Fibroblast of peridontal ligament (primary cell): Measurements from ENCODE around the gene FUCA2.
"Not testable (repeated sequence)": the region's sequence is repeated elsewhere in the genome, so short reads cannot be mapped to it uniquely, and the experiment has no call there.

Experiments used
- DNase-seq: peaks from one replicate; pipeline ENCODE4 v3.0.0-alpha.2; 2010; ENCODE audit errors: extremely low read depth

Gene FUCA2

DNA sequence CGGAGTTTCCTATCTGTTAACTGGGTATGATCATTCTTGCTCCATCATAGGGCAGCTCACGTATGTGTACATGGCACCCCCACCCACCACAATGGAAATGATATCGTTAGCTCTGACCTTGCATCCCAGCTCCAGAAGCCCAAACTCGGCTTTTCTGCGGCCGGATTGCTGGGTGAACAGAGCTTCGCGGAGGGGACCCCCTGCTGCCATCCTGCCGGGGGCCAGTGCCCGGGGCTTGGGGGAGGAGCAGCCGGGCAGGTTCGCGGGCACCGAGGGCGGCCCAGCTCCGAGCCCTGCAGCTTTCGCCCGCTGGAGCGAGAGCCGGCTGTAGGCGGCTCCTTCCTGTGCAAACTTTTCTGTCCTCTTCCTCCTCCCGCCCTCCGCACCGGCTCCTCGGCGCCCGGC lies 24.9 kb upstream of the FUCA2 start:
- peak; percentile 21 for DNase-seq

DNA sequence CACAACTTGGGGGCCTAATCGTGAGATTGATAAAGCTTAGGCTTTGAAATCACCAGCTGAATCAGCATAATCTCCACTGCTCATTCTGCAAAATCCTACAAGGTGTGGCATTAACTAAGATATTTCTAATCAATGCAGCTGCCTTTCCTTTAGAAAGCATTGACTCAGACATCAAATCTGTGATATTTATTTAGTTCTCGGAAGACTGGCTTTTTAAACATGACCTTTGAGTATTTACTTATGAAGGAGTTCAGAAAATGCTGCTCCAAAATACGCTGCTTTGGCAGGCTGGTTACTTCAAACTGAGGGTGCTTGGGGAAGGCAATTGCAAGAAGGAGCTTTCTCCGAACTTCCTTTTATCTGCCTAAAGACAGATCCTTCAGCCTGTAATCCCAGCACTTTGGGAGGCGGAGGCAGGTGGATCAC lies 23.7 kb upstream of the FUCA2 start:
- no peak for DNase-seq

DNA sequence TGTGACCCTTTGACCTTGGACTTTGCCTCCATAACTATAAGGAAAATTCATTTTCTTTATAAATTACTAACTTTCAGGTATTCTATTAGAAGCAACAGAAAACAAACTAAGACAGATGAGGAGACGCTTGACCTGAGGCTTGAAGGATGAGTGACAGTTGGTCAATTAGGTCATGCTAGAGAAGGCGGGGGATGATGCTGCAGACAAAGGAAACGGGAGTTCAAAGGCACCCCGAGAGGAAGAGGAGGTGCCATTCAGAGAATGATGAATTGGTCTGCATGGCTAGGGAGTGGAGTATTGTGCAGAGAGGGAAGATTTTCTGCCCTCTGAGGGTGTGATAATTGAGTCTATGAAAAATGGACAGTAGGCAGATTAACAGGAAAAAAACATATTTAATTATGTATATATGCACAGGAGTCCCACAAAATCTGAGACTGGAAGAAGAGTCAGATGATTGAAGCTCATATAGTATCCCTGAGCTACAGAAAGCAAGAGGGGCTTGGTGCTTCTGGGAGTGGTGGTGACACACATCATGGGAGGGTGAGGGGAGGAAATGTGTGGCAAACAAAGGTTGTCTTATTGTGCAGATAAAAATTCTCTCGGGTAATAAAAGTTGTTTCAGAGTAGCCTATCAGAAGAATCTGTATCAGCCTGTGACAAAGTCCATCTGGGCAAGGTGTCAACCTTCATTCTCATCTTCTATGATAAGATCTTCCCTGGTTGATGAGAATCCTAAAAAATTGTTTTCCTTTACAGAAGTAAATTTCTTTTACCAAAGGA lies 20.4 kb upstream of the FUCA2 start:
- DNase-seq, result no peak

DNA sequence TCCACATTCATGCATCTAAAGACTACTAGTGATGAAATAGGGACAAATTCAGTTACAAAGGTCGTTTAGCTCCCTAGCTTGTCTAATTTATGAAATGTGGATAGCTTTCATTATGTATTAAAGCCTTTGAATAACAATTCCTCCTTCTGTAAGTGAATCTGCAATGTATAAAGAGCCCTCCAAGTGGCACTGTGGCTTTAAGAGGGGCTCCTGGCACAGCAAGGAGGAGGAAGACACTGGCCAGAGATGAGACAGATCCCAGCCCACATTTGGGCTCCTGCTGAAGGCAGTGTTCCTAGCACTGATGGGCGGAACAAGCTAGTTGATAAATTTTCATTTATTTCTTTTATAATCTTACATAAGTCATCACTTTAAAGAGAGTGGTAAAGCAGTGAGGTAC lies 17.6 kb upstream of the FUCA2 start:
- DNase-seq, result no peak

DNA sequence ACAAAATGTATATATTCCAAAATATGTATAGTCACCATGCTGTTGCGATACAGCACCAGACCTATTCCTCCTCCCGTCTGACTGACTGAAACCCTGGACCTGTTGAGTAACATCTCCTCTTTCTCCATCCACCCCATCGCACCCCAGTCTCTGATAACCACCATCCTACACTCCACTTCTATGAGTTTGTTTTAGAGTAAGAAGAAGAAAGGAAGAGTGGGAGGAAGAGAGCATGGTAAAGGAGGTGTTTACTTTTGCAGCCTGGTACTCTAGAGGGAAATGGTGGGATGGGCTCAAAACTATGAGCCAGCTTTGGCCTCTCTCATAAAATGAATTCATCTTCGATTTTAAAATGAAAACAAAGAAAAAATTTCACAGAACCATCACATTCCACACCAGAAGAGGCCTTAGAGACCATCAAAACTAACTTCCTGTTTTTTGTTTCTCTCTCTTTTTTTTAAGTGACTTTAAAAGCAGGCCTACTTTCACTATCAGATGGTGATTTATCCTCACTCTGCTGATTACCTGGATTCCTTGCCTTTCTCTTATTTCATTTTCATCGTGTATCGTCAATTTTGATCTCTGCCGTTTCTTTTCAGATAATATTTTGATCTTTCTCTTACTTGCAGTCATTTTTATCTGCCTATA lies 16.8 kb upstream of the FUCA2 start:
- DNase-seq, result no peak

DNA sequence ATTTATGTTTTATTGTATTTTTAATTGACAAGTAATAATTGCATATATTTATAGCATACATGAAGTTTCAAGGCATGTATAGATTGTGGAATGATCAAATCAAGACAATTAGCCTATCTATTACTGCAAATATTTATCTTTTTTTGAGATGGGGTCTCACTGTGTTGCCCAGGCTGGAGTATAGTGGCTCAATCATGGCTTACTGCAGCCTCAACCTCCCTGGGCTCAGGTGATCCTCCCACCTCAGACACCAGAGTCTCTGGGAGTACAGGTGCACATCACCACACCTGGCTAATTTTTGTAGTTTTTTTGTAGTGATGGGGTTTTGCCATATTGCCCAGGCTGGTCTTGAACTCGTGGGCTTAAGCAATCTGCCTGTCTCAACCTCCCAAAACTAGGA lies 16.2 kb upstream of the FUCA2 start:
- no peak for DNase-seq

DNA sequence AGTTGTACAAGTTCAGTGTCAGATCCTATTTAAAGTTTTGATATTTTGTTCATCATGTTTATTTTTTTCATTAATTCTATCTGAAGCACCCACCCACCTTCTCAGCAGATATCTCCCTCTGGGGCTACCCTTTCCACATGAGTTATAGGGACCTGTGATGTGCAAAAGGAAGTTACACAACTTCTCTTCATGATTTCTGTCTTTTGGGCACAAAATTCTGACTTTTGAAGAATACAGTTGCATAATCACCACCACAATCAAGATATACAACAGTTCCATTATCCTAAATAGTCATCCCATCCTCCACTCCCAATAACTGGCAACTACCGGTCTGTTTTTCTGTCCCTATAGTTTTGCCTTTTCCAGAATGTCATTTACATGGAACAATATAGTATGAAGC lies 13.8 kb upstream of the FUCA2 start:
- DNase-seq, result no peak

DNA sequence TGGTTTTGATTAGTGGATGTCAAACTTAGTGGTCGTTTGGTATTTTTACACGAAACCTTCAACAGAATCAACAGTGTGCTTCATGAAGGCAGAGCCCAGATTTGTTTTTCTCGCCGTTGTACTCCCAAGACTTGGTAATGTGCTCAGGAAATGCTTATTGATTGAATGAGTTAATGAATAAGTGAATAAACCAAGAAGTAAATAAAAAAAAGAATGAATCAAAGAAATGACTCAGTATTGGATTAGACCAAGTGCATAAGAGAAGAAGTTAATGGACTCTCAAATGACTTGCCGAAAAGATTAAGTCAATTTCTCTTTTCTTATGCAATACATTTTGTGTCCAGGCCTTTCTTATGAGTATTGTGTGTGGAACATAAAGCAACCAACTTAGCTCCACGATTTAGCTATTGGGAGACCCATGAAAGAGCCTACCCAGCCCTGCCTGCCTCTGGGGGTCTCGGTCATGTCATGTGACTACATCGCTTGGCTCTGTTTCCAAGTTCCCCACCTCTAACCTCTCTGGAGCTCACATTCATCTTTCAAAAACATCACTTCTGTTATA lies 10.6 kb upstream of the FUCA2 start:
- DNase-seq, result no peak

DNA sequence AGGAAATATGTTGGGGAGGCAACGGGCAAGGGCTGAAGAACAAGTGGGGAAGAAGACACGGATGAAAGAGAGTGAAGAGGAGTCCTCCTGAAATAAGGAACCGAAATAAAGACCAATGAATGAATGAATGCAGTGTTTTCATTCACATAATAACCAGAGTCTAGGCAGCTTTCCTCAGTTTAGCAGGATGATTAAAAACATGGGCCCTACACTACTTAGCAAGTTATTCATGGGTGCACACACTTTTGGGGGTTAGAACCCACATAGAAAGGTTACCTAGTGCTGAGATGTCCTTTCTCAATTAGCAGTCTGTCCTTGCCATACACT lies 5.9 kb upstream of the FUCA2 start:
- no peak for DNase-seq

DNA sequence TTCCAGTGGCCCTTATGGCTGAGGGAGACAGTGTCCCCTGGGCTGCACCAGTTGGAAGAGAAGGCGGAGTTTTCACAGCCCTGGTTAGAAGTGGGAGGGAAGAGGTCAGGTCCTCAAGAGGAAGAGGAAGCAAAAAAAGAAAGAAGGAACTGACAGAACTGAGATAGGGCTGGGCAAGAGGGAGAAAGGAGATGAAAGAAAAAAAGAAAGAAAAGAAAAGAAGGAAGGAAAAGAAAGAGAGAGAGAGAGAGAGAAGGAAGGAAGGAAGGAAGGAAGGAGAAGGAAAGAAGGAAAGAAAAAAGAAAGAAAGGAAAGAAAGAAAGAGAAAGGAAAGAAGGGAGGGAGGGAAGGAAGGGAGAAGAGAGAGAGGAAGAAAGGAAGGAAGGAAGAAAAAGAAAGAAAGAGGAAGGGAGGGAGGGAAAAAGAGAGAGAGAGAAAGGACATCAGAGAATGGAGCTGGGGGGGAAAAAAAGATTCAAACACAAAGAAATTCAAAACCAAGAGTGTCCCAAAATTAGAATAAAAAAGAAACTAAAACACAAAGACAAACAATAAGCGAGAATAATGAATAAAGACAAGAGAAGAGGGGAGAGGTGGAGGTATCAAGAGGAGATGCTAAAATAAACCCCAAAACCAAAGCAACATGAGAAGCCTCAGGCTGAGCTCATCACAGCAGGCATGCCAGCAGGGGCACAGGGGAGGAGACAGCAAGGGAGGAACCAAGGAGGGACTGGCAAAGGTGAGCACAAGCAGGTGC lies 5.3 kb upstream of the FUCA2 start:
- no peak for DNase-seq

DNA sequence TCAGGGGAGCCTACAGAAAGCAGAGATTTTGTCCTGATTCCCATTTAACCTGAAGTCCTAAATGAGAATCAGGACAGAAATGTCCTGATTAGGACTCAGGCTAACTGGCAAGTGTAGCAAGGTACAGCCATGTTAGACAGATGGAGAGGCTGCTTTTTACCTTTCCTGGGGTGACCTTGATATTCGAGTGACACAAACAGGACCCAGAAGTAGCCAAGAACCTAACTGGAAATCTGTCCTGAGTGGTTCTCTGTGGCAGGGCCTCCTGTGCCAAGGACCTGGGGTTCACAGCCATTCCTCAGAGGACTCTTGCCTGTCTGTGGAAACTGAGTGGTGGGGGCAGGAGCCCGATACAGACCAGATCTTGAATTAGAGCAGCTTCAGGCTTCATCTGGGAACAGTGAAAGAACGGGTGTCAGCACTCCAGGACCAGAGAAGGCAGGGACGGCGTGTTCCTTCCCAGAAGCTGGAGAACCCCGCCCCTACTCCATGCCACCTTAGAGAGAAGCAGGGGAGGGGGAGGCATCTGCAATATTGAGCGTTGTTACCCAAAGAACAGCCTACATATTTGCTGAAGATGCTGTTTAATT lies 4.3 kb upstream of the FUCA2 start:
- no peak for DNase-seq

DNA sequence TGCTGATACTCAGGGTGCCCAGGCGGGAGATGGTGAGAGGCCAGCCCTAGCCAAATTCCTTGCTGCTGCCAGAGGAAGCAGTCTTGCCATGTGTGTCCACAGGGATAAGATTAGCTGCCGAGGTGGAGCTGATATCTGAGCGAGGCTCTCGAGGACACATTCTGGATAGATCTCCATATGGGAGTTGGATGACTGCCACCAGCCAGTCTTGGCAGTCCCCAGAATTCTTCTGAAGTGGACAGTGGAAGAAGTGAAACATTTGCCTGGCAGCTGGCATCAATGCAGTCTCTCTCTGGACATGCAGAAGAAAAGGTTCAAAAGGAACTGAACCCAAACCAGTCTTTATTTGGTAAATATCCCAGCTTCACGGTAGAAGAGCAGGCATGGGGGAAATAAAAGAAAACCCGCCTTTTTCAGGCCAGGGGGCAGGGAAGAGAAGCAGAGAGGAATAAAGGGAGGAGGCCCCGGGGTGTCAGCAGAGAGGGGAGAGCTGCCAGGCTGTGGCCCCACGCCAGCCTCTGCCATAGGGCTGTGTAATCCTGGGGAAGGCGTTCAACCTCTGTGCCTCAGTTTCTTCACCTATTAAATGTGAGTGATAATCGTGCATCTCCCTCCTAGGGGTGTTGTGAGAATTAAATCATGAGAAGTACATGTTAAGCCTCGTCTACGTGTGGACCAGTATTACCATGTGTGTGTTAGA lies 3.7 kb upstream of the FUCA2 start:
- peak; percentile 44 for DNase-seq

DNA sequence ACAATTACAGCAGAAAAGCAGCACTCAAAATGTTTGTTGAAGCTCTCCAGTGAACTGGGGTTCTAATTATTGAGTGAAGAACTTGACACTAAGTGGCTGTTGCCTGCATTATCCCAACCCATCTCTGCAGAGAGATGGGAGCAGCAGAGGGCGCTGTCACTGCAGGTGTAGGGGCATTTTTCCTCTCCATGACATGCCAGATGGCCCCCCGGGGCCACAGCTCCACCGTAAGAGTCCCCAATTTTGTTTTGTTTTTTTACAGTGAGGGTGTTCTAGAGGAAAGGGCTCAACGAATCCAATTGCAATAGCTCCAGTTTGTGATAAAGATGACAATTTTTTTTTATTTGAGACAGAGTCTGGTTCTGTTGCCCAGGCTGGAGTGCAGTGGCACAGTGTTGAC lies 1.9 kb upstream of the FUCA2 start:
- DNase-seq, result no peak

DNA sequence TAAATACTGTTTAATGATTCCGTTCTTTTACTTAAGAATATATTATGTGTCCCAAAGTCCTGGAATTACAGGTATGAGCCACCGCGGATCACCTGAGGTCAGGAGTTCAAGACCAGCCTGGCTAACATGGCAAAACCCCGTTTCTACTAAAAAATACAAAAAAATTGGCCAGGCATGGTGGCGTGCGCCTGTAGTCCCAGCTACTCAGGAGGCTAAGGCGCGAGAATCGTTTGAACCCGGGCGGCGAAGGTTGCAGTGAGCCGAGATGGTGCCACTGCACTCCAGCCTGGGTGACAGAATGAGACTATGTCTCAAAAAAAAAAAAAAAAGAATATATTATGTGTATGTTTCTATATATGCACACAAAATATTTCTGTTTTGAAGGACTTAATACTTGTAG lies 1.2 kb downstream of the FUCA2 start:
- DNase-seq, result not testable (repeated sequence)

DNA sequence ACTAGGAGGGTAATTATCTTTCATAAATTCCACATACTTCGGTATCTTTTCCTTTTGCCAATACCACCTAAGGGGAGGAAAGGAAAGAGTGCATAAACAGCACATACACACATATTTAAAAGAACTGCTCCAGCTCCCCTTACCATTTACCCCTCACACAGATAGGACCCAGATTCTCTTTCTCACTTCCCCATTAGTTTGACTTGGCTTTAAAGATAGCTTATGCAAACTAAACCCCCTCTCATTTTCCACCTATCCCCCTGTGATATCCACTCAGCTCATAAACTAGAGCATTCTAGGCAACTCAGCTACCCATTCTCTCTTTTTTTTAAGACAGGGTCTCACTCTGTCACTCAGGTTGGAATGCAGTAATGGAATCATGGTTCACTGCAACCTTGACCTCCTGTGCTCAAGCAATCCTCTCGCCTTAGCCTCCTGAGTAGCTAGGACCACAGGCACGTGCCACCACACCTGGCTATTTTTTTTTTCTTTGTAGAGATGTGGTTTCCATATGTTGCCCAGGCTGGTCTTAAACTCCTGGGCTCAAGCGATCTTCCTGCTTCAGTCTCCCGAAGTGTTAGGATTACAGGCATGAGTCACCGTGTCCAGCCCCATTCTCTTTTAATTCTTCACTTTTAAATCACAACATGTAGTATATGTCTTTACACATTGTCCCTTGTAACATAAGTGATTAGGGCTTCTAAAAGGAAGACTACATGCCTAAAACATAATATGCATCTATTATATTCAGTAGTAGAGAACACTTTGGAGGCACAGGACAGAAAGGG lies 4.0 kb downstream of the FUCA2 start:
- DNase-seq, result no peak

DNA sequence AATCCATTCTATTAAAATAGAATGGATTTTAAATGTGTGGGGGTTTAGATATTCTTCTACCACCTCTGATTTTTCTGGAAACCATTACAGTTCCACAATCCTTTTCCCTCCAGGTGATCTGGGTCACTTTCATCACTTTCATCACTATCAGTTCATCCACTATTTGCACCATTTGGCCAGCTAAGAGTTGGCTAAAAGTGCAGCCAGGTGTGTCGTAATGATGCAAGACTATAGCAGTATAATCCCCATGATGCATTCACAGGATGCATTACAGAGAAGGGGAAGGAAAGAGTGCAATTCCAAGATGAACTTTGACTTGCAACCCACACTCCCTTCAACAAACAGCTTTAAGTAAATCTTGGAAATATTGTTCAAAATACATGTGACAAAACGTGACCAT lies 4.9 kb downstream of the FUCA2 start:
- DNase-seq, result no peak

DNA sequence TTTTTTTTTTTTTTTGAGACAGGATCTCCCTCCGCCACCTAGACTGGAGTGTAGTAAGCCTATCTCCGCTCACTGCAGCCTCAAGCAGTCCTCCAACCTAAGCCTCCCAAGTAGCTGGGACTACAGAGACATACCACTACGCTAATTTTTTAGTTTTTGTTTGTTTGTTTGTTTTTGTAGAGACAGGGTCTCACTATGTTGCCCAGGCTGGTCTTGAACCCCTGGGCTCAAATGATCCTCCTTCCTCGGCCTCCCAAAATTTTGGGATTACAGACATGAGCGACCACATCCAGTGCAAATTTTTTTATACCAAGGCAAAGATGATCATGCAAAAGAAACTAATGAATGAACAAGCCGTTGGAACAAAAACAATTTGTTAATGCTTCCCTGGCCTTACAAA lies 5.3 kb downstream of the FUCA2 start:
- no peak for DNase-seq

DNA sequence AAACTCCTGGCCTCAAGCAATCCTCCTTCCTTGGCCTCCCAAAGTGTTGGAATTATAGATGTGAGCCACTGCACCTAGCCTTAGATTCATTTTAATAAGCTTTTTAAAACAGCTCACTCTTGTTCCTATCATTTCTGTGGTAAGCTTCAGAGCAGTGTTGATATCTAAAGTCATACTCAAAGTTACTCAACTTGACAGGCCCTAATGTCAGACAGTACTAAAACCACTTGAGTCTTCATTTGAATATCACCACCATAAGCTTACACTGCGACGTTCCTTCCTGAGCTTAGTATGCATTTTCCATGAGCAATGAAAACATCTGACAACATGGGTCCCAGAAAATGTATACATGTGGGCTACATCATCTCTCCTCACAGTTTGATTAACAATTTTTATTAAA lies 6.0 kb downstream of the FUCA2 start:
- DNase-seq, result no peak

DNA sequence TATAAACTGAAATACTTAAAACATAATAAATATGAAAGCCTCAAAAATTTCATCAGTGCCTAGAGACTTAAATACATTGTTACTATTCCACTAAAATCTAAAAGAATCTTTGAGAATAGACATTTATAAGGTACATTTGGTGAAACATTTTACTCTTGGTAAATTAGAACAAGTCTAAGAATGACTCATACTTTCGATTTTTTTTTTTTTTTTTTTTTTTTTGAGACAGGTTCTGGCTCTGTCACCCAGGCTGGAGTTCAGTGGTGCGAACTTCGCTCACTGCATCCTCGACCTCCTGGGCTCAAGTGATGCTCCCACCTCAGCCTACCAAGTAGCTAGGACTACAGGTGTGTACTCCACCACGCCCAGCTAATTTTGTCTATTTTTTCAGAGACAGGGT lies 6.4 kb downstream of the FUCA2 start:
- DNase-seq, result no peak

DNA sequence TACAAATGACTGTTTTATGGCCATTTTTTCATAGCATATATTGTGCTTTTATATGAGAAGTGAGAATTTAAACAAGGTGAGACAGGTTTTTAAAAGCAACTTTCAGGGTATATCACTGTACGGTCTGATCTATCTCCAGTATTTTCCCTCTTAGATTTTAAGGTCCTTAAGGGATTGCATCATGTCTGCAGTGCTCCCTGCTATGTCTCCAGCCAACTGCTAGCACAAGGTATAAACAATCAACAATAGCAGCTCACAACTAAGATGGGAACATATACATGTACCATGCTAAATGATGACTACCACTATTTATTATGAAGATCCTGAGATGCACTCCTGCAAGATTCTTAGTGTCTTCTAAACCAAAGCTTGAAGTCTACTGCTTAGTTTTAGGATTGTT lies 7.2 kb downstream of the FUCA2 start:
- no peak for DNase-seq

DNA sequence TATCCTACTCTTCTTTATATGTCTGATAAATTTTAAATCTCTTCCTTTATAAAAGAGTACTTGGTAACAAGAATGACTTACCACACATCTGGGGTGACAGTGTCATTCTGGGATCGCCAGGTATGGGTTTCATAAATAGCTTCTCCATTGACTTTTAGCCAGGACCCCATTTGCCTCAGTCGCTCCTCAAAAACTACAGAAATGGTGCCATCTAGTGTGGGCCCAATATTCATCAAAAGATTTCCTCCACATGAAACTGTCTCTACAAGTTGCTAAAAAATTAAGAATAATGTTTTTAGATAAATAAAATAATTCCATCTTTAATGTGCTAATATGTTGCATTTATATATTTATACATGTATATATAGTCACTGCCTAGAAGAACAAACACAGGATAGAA lies 9.7 kb downstream of the FUCA2 start:
- DNase-seq, result no peak
